NB4 (cell line): ENCODE results near the gene ENPP6.

ENCODE experiments used
- DNase-seq: peaks from one replicate; pipeline ENCODE4 v3.0.0; 2010; ENCODE audit warnings: low read depth
- H3K4me3 ChIP-seq: one replicate; pipeline ENCODE4 v1.5.1; 2011; ENCODE audit warnings: mild to moderate bottlenecking, low read depth, low read length, moderate library complexity
- CTCF ChIP-seq: IDR thresholded peaks from one replicate; pipeline ENCODE4 v1.5.1; 2012; ENCODE audit warnings: low read depth, low read length
- MAX ChIP-seq: IDR thresholded peaks from 2 replicates; pipeline ENCODE4 v1.6.1; 2011; ENCODE audit warnings: low read depth, low read length
- MYC ChIP-seq: IDR thresholded peaks from 2 replicates; pipeline ENCODE4 v1.6.1; 2011; ENCODE audit warnings: low read depth, low read length
- POLR2A ChIP-seq: IDR thresholded peaks from 2 replicates; pipeline ENCODE4 v1.6.1; 2011; ENCODE audit warnings: mild to moderate bottlenecking; ENCODE audit not compliant: insufficient read length; ENCODE audit errors: extremely low read depth

ENPP6 gene

GRCh38 chr4:184111233-184111832, 106.3 kb downstream of the ENPP6 start:
- no peak for DNase-seq
- TF ChIP-seq MYC = no peak
- no peak for TF ChIP-seq CTCF
- no peak for TF ChIP-seq POLR2A
- no peak for TF ChIP-seq MAX
- H3K4me3 ChIP-seq = no peak overlapping the region

- TF ChIP-seq MAX (no peak), POLR2A (no peak), MYC (no peak), CTCF (no peak)
- DNase-seq = no peak
- H3K4me3 ChIP-seq = no peak overlapping the region
Measured at GRCh38 chr4:184110452-184111224, 107.0 kb downstream of the ENPP6 start.

GRCh38 chr4:184108006-184108501, 109.6 kb downstream of the ENPP6 start:
- H3K4me3 ChIP-seq = no peak overlapping the region
- TF ChIP-seq CTCF = no peak
- TF ChIP-seq MYC = no peak
- no peak for TF ChIP-seq POLR2A
- no peak for TF ChIP-seq MAX
- no peak for DNase-seq

- DNase-seq = no peak
- TF ChIP-seq MAX = no peak
- TF ChIP-seq MYC = no peak
- no peak for TF ChIP-seq POLR2A
- no peak for TF ChIP-seq CTCF
- no peak overlapping the region for H3K4me3 ChIP-seq
Measured at GRCh38 chr4:184104419-184105101, 113.1 kb downstream of the ENPP6 start.

- H3K4me3 ChIP-seq = no peak overlapping the region
- no peak for DNase-seq
- TF ChIP-seq CTCF (no peak), POLR2A (no peak), MYC (no peak), MAX (no peak)
Measured at GRCh38 chr4:184103527-184104264, 114.0 kb downstream of the ENPP6 start.
